ENCODE results near the gene STIP1.

The STIP1 gene

GRCh38 chr11:64148917-64149617, 36.9 kb upstream of the STIP1 start:
- Histone ChIP-seq H3K36me3 (ENCODE audit: control insufficient read depth, insufficient read depth, low read length) (no peaks in the 10 kb centered on the region), H3K27me3 (ENCODE audit: control insufficient read depth, insufficient read depth, low read length) (no peaks in the 10 kb centered on the region), H3K9me3 (ENCODE audit: control insufficient read depth, insufficient read depth, low read length) (no peaks in the 10 kb centered on the region), H3K27ac (ENCODE audit: low read length) (no peak overlapping the region), H3K4me3 (ENCODE audit: low read length) (no peak overlapping the region), H3K4me1 (ENCODE audit: control insufficient read depth, insufficient read depth, low read length) (peaks cover 5% of the 10 kb centered on the region)
- no peak for DNase-seq (ENCODE audit: low read depth, low spot score)
- no CpG with 5 or more reads among the region's 25 CpGs for WGBS (ENCODE audit: insufficient coverage, insufficient read length)

GRCh38 chr11:64150051-64150450, 35.9 kb upstream of the STIP1 start:
- no CpG with 5 or more reads among the region's 15 CpGs for WGBS (ENCODE audit: insufficient coverage, insufficient read length)
- Histone ChIP-seq H3K36me3 (ENCODE audit: control insufficient read depth, insufficient read depth, low read length) (no peaks in the 10 kb centered on the region), H3K27ac (ENCODE audit: low read length) (no peak overlapping the region), H3K9me3 (ENCODE audit: control insufficient read depth, insufficient read depth, low read length) (no peaks in the 10 kb centered on the region), H3K4me3 (ENCODE audit: low read length) (no peak overlapping the region), H3K27me3 (ENCODE audit: control insufficient read depth, insufficient read depth, low read length) (no peaks in the 10 kb centered on the region), H3K4me1 (ENCODE audit: control insufficient read depth, insufficient read depth, low read length) (peaks cover 8% of the 10 kb centered on the region)
- no peak for DNase-seq (ENCODE audit: low read depth, low spot score)

GRCh38 chr11:64150481-64151239, 35.3 kb upstream of the STIP1 start:
- H3K9me3 ChIP-seq (ENCODE audit: control insufficient read depth, insufficient read depth, low read length): no peaks in the 10 kb centered on the region
- no peak overlapping the region for H3K4me3 ChIP-seq (ENCODE audit: low read length)
- no peak for DNase-seq (ENCODE audit: low read depth, low spot score)
- WGBS (ENCODE audit: insufficient coverage, insufficient read length): no CpG with 5 or more reads among the region's 24 CpGs
- H3K27ac ChIP-seq (ENCODE audit: low read length): no peak overlapping the region
- H3K27me3 ChIP-seq (ENCODE audit: control insufficient read depth, insufficient read depth, low read length): no peaks in the 10 kb centered on the region
- H3K36me3 ChIP-seq (ENCODE audit: control insufficient read depth, insufficient read depth, low read length): no peaks in the 10 kb centered on the region
- peaks cover 8% of the 10 kb centered on the region for H3K4me1 ChIP-seq (ENCODE audit: control insufficient read depth, insufficient read depth, low read length)

- no peaks in the 10 kb centered on the region for H3K36me3 ChIP-seq (ENCODE audit: control insufficient read depth, insufficient read depth, low read length)
- WGBS (ENCODE audit: insufficient coverage, insufficient read length): no CpG with 5 or more reads among the region's 8 CpGs
These were observed 34.6 kb upstream of the STIP1 start for GRCh38 chr11:64151337-64151736.

GRCh38 chr11:64152841-64153691, 32.9 kb upstream of the STIP1 start:
- peaks cover 8% of the 10 kb centered on the region for H3K4me1 ChIP-seq (ENCODE audit: control insufficient read depth, insufficient read depth, low read length)
- H3K36me3 ChIP-seq (ENCODE audit: control insufficient read depth, insufficient read depth, low read length): 0 out of 2 replicates have a peak, but pooled peaks cover 2% of the 10 kb centered on the region
- no CpG with 5 or more reads among the region's 23 CpGs for WGBS (ENCODE audit: insufficient coverage, insufficient read length)
- no peak for DNase-seq (ENCODE audit: low read depth, low spot score)
- H3K9me3 ChIP-seq (ENCODE audit: control insufficient read depth, insufficient read depth, low read length): no peaks in the 10 kb centered on the region
- no peak overlapping the region for H3K27ac ChIP-seq (ENCODE audit: low read length)
- H3K27me3 ChIP-seq (ENCODE audit: control insufficient read depth, insufficient read depth, low read length): no peaks in the 10 kb centered on the region
- H3K4me3 ChIP-seq (ENCODE audit: low read length): no peak overlapping the region

More at GRCh38 chr11:64151337-64151736, 34.6 kb upstream of the STIP1 start:
- Histone ChIP-seq H3K4me3 (ENCODE audit: low read length) (no peak overlapping the region), H3K27ac (ENCODE audit: low read length) (no peak overlapping the region), H3K27me3 (ENCODE audit: control insufficient read depth, insufficient read depth, low read length) (no peaks in the 10 kb centered on the region), H3K9me3 (ENCODE audit: control insufficient read depth, insufficient read depth, low read length) (no peaks in the 10 kb centered on the region), H3K4me1 (ENCODE audit: control insufficient read depth, insufficient read depth, low read length) (peaks cover 8% of the 10 kb centered on the region)
- no peak for DNase-seq (ENCODE audit: low read depth, low spot score)

GRCh38 chr11:64153812-64154211, 32.2 kb upstream of the STIP1 start:
- WGBS (ENCODE audit: insufficient coverage, insufficient read length): no CpG with 5 or more reads among the region's 8 CpGs
- H3K4me1 ChIP-seq (ENCODE audit: control insufficient read depth, insufficient read depth, low read length): peaks cover 8% of the 10 kb centered on the region
- no peaks in the 10 kb centered on the region for H3K27me3 ChIP-seq (ENCODE audit: control insufficient read depth, insufficient read depth, low read length)
- H3K36me3 ChIP-seq (ENCODE audit: control insufficient read depth, insufficient read depth, low read length): 0 out of 2 replicates have a peak, but pooled peaks cover 2% of the 10 kb centered on the region
- no peak for DNase-seq (ENCODE audit: low read depth, low spot score)
- no peak overlapping the region for H3K27ac ChIP-seq (ENCODE audit: low read length)
- H3K4me3 ChIP-seq (ENCODE audit: low read length): no peak overlapping the region
- H3K9me3 ChIP-seq (ENCODE audit: control insufficient read depth, insufficient read depth, low read length): no peaks in the 10 kb centered on the region

- DNase-seq (ENCODE audit: low read depth, low spot score): no peak
- Histone ChIP-seq H3K9me3 (ENCODE audit: control insufficient read depth, insufficient read depth, low read length) (no peaks in the 10 kb centered on the region), H3K4me1 (ENCODE audit: control insufficient read depth, insufficient read depth, low read length) (peaks cover 8% of the 10 kb centered on the region), H3K36me3 (ENCODE audit: control insufficient read depth, insufficient read depth, low read length) (0 out of 2 replicates have a peak, but pooled peaks cover 2% of the 10 kb centered on the region), H3K4me3 (ENCODE audit: low read length) (no peak overlapping the region), H3K27ac (ENCODE audit: low read length) (no peak overlapping the region), H3K27me3 (ENCODE audit: control insufficient read depth, insufficient read depth, low read length) (no peaks in the 10 kb centered on the region)
- WGBS (ENCODE audit: insufficient coverage, insufficient read length): no CpG with 5 or more reads among the region's 14 CpGs
These were observed 29.5 kb upstream of the STIP1 start for GRCh38 chr11:64156235-64157011.

- Histone ChIP-seq H3K27ac (ENCODE audit: low read length) (no peak overlapping the region), H3K9me3 (ENCODE audit: control insufficient read depth, insufficient read depth, low read length) (no peaks in the 10 kb centered on the region)
These were observed 28.2 kb upstream of the STIP1 start for GRCh38 chr11:64157631-64158394.

GRCh38 chr11:64161037-64161436, 24.9 kb upstream of the STIP1 start:
- no CpG with 5 or more reads among the region's 10 CpGs for WGBS (ENCODE audit: insufficient coverage, insufficient read length)
- Histone ChIP-seq H3K27me3 (ENCODE audit: control insufficient read depth, insufficient read depth, low read length) (no peaks in the 10 kb centered on the region), H3K4me3 (ENCODE audit: low read length) (no peak overlapping the region), H3K4me1 (ENCODE audit: control insufficient read depth, insufficient read depth, low read length) (peaks cover 5% of the 10 kb centered on the region), H3K27ac (ENCODE audit: low read length) (no peak overlapping the region), H3K36me3 (ENCODE audit: control insufficient read depth, insufficient read depth, low read length) (0 out of 2 replicates have a peak, but pooled peaks cover 2% of the 10 kb centered on the region), H3K9me3 (ENCODE audit: control insufficient read depth, insufficient read depth, low read length) (no peaks in the 10 kb centered on the region)
- no peak for DNase-seq (ENCODE audit: low read depth, low spot score)

More at GRCh38 chr11:64157631-64158394, 28.2 kb upstream of the STIP1 start:
- H3K27me3 ChIP-seq (ENCODE audit: control insufficient read depth, insufficient read depth, low read length): no peaks in the 10 kb centered on the region
- 0 out of 2 replicates have a peak, but pooled peaks cover 2% of the 10 kb centered on the region for H3K36me3 ChIP-seq (ENCODE audit: control insufficient read depth, insufficient read depth, low read length)
- no peak for DNase-seq (ENCODE audit: low read depth, low spot score)
- no peak overlapping the region for H3K4me3 ChIP-seq (ENCODE audit: low read length)
- WGBS (ENCODE audit: insufficient coverage, insufficient read length): no CpG with 5 or more reads among the region's 17 CpGs
- H3K4me1 ChIP-seq (ENCODE audit: control insufficient read depth, insufficient read depth, low read length): peaks cover 8% of the 10 kb centered on the region
